Brain microvascular endothelial cell (primary cell): ENCODE data around the gene LRRC9.
"Not testable (repeated sequence)": the region's sequence is repeated elsewhere in the genome, so short reads cannot be mapped to it uniquely, and the experiment has no call there.

Experiments
- DNase-seq: peaks from one replicate; pipeline ENCODE4 v3.0.0-alpha.2; 2020
- H3K27ac ChIP-seq: fragments of 250-450 bp; sonication (Bioruptor Pico); 2 replicates; pipeline ENCODE4 v1.5.1; 2020; ENCODE audit warnings: mild to moderate bottlenecking, moderate library complexity
- H3K27me3 ChIP-seq: fragments of 250-450 bp; sonication (Bioruptor Pico); replicated peaks from 2 replicates; pipeline ENCODE4 v1.5.1; 2020; ENCODE audit warnings: mild to moderate bottlenecking
- H3K36me3 ChIP-seq: fragments of 250-450 bp; sonication (Bioruptor Pico); replicated peaks from 2 replicates; pipeline ENCODE4 v1.5.1; 2020; ENCODE audit warnings: mild to moderate bottlenecking
- H3K4me3 ChIP-seq: 2 replicates; pipeline ENCODE4 v1.5.1; 2011; ENCODE audit warnings: low read depth, mild to moderate bottlenecking, control low read depth, low read length, moderate library complexity
- in situ Hi-C: cut with HindIII; loops from 2 replicates; pipeline ENCODE4 v1.10.0; 2017; ENCODE audit warnings: low sequenced_read_pairs, low pct_ligation_motif_present
- TF ChIP-seq, protein P1 (sequence below): IDR thresholded peaks from 2 replicates; pipeline ENCODE4 v1.5.1; 2011; ENCODE audit warnings: low read depth, mild to moderate bottlenecking, moderate library complexity, low read length, control low read depth, inconsistent platforms; ENCODE audit errors: missing control alignments

Gene LRRC9

DNA sequence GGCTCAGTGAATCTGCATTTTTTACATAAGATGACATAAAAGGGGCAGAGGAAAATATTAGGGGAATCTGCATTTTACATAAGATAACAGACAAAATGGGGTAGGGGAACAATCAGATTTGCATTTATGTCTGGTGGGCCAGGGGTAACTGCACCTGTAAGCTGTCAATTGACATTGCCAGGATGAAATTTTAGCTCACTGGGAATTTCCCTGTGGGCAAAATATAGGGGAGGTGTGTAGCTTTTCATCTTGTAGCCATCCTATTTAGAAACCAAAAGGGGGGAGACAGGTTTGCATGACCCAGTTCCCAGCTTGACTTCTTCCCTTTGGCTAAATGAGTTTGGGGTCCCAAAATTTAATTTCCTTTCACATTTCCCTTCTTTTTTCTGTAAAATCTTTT, 175.3 kb downstream of the LRRC9 start:
- no peak overlapping the region for H3K4me3 ChIP-seq
- H3K27ac ChIP-seq = peak overlapping the region; percentile 59
- in situ Hi-C loops = no loop called here
- TF ChIP-seq, protein P1, sequence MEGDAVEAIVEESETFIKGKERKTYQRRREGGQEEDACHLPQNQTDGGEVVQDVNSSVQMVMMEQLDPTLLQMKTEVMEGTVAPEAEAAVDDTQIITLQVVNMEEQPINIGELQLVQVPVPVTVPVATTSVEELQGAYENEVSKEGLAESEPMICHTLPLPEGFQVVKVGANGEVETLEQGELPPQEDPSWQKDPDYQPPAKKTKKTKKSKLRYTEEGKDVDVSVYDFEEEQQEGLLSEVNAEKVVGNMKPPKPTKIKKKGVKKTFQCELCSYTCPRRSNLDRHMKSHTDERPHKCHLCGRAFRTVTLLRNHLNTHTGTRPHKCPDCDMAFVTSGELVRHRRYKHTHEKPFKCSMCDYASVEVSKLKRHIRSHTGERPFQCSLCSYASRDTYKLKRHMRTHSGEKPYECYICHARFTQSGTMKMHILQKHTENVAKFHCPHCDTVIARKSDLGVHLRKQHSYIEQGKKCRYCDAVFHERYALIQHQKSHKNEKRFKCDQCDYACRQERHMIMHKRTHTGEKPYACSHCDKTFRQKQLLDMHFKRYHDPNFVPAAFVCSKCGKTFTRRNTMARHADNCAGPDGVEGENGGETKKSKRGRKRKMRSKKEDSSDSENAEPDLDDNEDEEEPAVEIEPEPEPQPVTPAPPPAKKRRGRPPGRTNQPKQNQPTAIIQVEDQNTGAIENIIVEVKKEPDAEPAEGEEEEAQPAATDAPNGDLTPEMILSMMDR = no peak
- H3K27me3 ChIP-seq = no peaks in the 10 kb centered on the region
- no peak for DNase-seq
- H3K36me3 ChIP-seq = peaks cover 2% of the 10 kb centered on the region

DNA sequence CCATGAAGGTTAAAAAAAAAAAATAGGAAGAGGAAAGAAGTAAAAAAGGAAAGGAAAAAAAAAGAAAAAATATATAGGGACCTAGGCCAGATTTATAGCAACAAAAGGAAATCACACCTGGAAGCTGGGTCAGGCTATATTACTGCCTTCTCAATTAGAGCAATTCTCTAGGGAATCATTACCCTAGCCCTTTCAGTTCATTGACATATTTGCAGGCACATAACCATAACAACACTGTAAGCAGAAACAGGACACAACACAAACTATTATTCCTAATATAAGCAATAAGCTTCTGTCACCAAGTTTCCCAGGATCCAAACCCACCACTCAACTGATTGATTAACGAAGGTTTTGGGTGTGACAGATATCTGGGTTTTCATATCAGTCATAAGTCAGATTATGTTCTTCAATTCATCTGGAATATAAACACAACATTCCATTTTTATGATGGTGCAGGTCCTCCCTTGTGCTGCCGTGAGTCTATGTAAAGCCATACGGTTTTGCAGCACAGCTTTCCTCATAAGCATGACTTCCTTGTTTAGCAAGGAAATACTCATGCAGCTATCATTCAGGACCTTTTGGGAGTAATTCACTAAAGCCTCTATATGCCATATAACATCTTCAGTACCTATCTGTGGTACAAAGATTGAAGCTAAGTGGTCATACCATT, 176.0 kb downstream of the LRRC9 start:
- peak; percentile 71 for DNase-seq
- TF ChIP-seq, protein P1 = no peak

DNA sequence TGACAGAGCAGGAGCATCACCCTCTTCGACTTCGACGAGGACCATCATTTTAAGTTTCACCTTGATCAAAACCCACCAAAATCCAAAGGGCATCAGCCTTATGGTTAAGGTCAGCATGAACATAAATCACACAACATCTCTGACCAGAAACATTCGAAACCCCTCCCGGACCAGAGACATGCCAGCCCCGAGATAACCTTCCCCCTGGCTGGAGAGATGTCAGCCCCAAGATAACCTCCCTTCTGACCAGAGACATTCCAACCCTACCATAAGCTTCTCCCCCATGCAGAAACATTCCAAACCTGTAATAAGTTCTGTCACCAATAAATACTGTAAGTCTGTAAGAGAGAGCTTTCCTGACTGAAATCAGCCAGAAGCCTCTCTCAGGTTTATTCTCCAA, 178.0 kb downstream of the LRRC9 start:
- Histone ChIP-seq H3K27ac (no peak overlapping the region), H3K36me3 (peaks cover 2% of the 10 kb centered on the region), H3K4me3 (no peak overlapping the region), H3K27me3 (no peaks in the 10 kb centered on the region)
- DNase-seq = no peak
- in situ Hi-C loops = no loop called here
- TF ChIP-seq, protein P1 = no peak

More for the DNA sequence above, 176.0 kb downstream of the LRRC9 start:
- Histone ChIP-seq H3K4me3 (no peak overlapping the region), H3K27ac (peak overlapping the region; percentile 59), H3K36me3 (peaks cover 2% of the 10 kb centered on the region), H3K27me3 (no peaks in the 10 kb centered on the region)
- in situ Hi-C loops = no loop called here

DNA sequence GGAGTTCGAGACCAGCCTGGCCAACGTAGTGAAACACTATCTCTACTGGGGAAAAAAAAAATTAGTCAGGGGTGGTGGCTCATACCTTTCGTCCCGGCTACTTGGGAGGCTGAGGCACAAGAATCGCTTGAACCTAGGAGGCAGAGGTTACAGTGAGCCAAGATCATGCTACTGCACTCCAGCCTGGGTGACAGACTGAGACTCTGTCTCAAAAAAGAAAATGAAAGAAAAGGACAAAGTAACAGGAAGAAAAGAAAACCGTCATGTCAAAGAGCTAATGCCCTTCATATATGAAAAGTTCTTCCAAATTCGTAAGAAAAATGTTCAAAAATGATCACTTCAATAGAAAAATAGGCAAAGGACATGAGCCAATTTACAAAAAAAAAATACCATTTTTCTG, 179.9 kb downstream of the LRRC9 start:
- H3K27ac ChIP-seq, H3K4me3 ChIP-seq, H3K36me3 ChIP-seq, H3K27me3 ChIP-seq, in situ Hi-C loops, DNase-seq: not testable (repeated sequence)

DNA sequence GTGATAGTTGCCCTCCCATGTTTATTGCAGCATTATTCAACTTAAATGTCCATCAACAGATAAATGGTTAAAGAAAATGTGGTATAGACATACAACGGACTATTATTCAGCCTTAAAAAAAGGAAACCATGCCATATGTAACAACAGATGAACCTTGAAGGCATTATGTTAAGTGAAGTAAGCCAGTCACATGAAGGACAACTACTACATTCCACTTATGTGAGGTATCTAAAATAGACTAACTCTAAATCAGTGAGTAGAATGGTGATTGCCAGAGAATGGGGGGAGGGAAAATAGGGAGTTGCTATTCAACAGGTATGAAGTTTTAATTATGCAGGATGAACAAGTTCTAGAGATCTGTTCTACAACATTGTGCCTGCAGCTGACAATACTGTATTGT, 181.8 kb downstream of the LRRC9 start:
- H3K27me3 ChIP-seq = no peaks in the 10 kb centered on the region
- peaks cover 2% of the 10 kb centered on the region for H3K36me3 ChIP-seq
- no peak for DNase-seq
- H3K4me3 ChIP-seq = no peak overlapping the region
- TF ChIP-seq, protein P1 = no peak
- no peak overlapping the region for H3K27ac ChIP-seq
- in situ Hi-C loops = no loop called here

DNA sequence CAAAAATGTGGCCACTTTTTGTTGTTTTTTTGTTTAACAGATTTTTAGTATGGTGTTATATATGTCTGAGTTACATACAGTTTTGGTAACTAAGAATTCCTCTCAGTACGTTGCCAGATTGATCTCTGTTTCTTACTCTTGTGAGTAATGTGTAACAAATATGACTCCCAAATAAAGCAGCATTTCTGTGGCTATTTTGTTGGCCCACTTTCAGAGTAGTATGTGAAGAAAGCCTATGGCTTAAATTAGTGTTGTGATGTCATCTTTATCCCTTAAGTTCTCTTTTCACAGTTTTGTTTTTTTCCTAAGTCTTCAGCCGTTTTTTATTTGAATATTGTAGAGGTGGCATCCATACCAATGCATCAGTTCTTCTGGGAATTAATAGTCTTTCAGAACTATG, 182.4 kb downstream of the LRRC9 start:
- DNase-seq = peak; percentile 61
- in situ Hi-C loops = no loop called here
- Histone ChIP-seq H3K27ac (no peak overlapping the region), H3K27me3 (no peaks in the 10 kb centered on the region), H3K4me3 (no peak overlapping the region), H3K36me3 (peaks cover 2% of the 10 kb centered on the region)
- TF ChIP-seq, protein P1 = no peak
